ENCODE results near the gene C1QL1. TPM values are rescaled to one million over a fixed set of nuclear protein-coding genes. Genes with fewer than 3 reads are reported as not detected.

Gene C1QL1
- total RNA-seq, 1 experiment from 2014 or later: 8.6 TPM

GRCh38 chr17:44922136-44922535 lies 46.0 kb downstream of the C1QL1 start:
- Histone ChIP-seq H3K4me3 (ENCODE audit: low read depth, low read length, poor library complexity, severe bottlenecking) (no peak overlapping the region), H3K27me3 (replicated peaks; ENCODE audit: insufficient read depth, low read depth, low read length, poor library complexity) (no peaks in the 10 kb centered on the region), H3K4me1 (ENCODE audit: insufficient read depth, low read length, poor library complexity, severe bottlenecking) (no peaks in the 10 kb centered on the region), H3K36me3 (ENCODE audit: insufficient read depth, low read length, poor library complexity, severe bottlenecking) (peaks cover 4% of the 10 kb centered on the region), H3K9me3 (ENCODE audit: low read depth, low read length, poor library complexity, severe bottlenecking) (no peaks in the 10 kb centered on the region), H3K27ac (ENCODE audit: low read depth, low read length, poor library complexity, severe bottlenecking) (no peak overlapping the region)
- intact Hi-C loops (cut with micrococcal nuclease; ENCODE audit: unreplicated experiment): no loop called here
- ChIA-PET CTCF (no interaction called here), POLR2A (ENCODE audit: low non-redundant PET) (no interaction called here)
- DNase-seq (ENCODE audit: low spot score): no peak
- TF ChIP-seq CTCF (conservative IDR thresholded peaks at IDR 0.05; ENCODE audit: low read depth, low read length) (no peak), EZH2 (IDR thresholded peaks at IDR 0.05; ENCODE audit: borderline replicate concordance, low read depth, low read length, poor library complexity, severe bottlenecking) (no peak)
- BruUV-seq (replicated peaks): no TSS peak

DNA sequence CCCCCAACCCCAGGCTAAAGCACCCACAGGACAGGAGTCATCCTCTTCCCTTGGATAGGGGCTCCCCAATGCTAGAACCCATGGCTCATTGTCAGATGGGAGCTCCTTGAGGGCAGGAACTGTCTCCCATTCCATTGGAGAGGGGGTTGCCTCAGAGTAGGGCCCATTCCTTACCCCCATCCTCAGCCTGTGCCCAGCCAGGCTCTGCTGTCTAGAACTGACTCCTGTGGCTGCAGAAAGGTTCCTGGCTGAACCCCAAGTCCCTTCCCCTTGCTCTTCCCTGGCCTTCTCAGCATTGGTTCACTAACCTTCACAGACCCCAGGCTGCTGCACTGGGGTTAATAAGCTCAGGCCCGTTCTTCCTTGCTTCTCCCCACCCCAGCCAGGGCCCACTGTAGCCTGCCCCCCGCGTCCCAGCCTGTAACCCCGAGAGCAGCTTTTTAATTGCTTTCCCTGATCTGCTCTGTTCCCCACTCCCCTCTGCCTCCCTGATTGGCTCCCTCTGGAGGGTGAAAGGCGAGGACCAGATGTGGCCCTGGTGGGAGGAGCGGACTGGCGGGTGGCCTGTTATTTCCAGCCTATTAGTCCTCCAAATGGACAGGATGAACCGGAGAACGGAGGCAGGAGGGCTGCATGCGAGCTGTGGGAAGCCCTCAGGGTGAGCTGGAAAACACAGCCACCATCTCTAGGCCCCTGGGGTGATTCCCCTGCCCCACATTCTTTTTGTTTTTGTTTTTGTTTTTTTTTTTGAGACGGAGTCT lies 46.8 kb downstream of the C1QL1 start:
- Histone ChIP-seq H3K9me3 (ENCODE audit: low read depth, low read length, poor library complexity, severe bottlenecking) (no peaks in the 10 kb centered on the region), H3K4me3 (ENCODE audit: low read depth, low read length, poor library complexity, severe bottlenecking) (no peak overlapping the region), H3K36me3 (ENCODE audit: insufficient read depth, low read length, poor library complexity, severe bottlenecking) (no peaks in the 10 kb centered on the region), H3K4me1 (ENCODE audit: insufficient read depth, low read length, poor library complexity, severe bottlenecking) (no peaks in the 10 kb centered on the region), H3K27me3 (replicated peaks; ENCODE audit: insufficient read depth, low read depth, low read length, poor library complexity) (no peaks in the 10 kb centered on the region), H3K27ac (ENCODE audit: low read depth, low read length, poor library complexity, severe bottlenecking) (no peak overlapping the region)
- intact Hi-C loops (cut with micrococcal nuclease; ENCODE audit: unreplicated experiment): loop anchor here (2.0 kb wide), 1 partner anchor 99 kb away; no protein-coding TSS in a partner anchor
- CTCF ChIA-PET: interaction anchor here (0.5 to 1.5 kb wide), 2 partner anchors 12 to 99 kb away, joined by 3 to 7 read pairs; no protein-coding TSS in a partner anchor
- TF ChIP-seq EZH2 (IDR thresholded peaks at IDR 0.05; ENCODE audit: borderline replicate concordance, low read depth, low read length, poor library complexity, severe bottlenecking): no peak
- no peak for TF ChIP-seq CTCF (conservative IDR thresholded peaks at IDR 0.05; ENCODE audit: low read depth, low read length)
- DNase-seq (ENCODE audit: low spot score): no peak
- POLR2A ChIA-PET (ENCODE audit: low non-redundant PET): no interaction called here
- no TSS peak for BruUV-seq (replicated peaks)

DNA sequence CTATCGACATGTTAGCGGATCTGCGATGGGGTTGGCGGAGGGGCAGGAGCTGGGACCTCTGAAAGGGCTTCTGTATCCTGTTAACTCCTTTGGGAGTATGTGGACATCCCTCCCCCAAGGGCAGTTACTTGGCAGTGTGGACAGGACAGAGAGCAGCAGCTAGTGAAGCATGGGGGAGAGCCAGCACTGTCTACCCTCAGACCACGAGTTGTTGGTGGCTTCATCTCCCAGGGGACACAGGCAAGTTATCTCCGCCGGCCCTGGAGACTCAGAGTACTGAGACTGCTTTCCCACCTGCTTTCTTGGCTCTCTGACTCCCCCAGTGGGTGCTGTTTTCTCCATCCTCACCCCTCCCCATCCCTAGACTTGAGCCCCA lies 47.5 kb downstream of the C1QL1 start:
- POLR2A ChIA-PET (ENCODE audit: low non-redundant PET): no interaction called here
- no peak for TF ChIP-seq CTCF (conservative IDR thresholded peaks at IDR 0.05; ENCODE audit: low read depth, low read length)
- TF ChIP-seq EZH2 (IDR thresholded peaks at IDR 0.05; ENCODE audit: borderline replicate concordance, low read depth, low read length, poor library complexity, severe bottlenecking): no peak
- Histone ChIP-seq H3K4me1 (ENCODE audit: insufficient read depth, low read length, poor library complexity, severe bottlenecking) (no peaks in the 10 kb centered on the region), H3K27me3 (replicated peaks; ENCODE audit: insufficient read depth, low read depth, low read length, poor library complexity) (no peaks in the 10 kb centered on the region), H3K4me3 (ENCODE audit: low read depth, low read length, poor library complexity, severe bottlenecking) (no peak overlapping the region), H3K9me3 (ENCODE audit: low read depth, low read length, poor library complexity, severe bottlenecking) (no peaks in the 10 kb centered on the region), H3K36me3 (ENCODE audit: insufficient read depth, low read length, poor library complexity, severe bottlenecking) (no peaks in the 10 kb centered on the region), H3K27ac (ENCODE audit: low read depth, low read length, poor library complexity, severe bottlenecking) (no peak overlapping the region)
- CTCF ChIA-PET: interaction anchor here (0.5 to 1.5 kb wide), 5 partner anchors 11 to 104 kb away, joined by 3 to 7 read pairs (median 5); partner anchors contain the start of gene C1QL1
- no peak for DNase-seq (ENCODE audit: low spot score)
- intact Hi-C loops (cut with micrococcal nuclease; ENCODE audit: unreplicated experiment): loop anchor here (2.0 kb wide), 1 partner anchor 100 kb away; no protein-coding TSS in a partner anchor
- BruUV-seq (replicated peaks): no TSS peak

All from A673 (cell line).